Breast epithelium (tissue), 3 donors: ENCODE measurements around the gene CWC27.

ENCODE experiments used
- CTCF ChIP-seq, 3 donors: fragments of 450-650 bp; IDR thresholded peaks; one replicate each; pipeline ENCODE4 v1.5.1; 2016 to 2017; ENCODE audit warnings: antibody characterized with exemption in 3 of 3, mild to moderate bottlenecking in 3 of 3, moderate library complexity in 3 of 3
- POLR2A ChIP-seq: fragments of 450-650 bp; IDR thresholded peaks from one replicate; pipeline ENCODE4 v1.6.1; 2016; ENCODE audit warnings: antibody characterized with exemption, mild to moderate bottlenecking, moderate library complexity
- POLR2AphosphoS5 ChIP-seq, 3 donors: sonication (generic); formaldehyde crosslinking; IDR thresholded peaks; one replicate each; pipeline ENCODE4 v1.6.1; 2017; ENCODE audit warnings: antibody characterized with exemption in 3 of 3

GRCh38 chr5:64979531-64979930, 210.8 kb downstream of the CWC27 start:
- no peak for TF ChIP-seq POLR2A
- TF ChIP-seq CTCF (IDR thresholded peaks at IDR 0.05) = no peak
- TF ChIP-seq POLR2AphosphoS5 (IDR thresholded peaks at IDR 0.05) = no peak
